B cell (primary cell): ENCODE data around the gene ARMC9.

Experiments used
- EZH2 ChIP-seq: IDR thresholded peaks from 2 replicates; pipeline ENCODE4 v1.6.1; 2012; ENCODE audit warnings: borderline replicate concordance, low read depth, mild to moderate bottlenecking, moderate library complexity, low read length; ENCODE audit not compliant: insufficient read depth, poor library complexity, severe bottlenecking
- TF ChIP-seq, protein P1 (sequence below): fragments of 200-600 bp; IDR thresholded peaks from one replicate; pipeline ENCODE4 v1.8.0; 2022; ENCODE audit warnings: antibody characterized with exemption, mild to moderate bottlenecking

DNA sequence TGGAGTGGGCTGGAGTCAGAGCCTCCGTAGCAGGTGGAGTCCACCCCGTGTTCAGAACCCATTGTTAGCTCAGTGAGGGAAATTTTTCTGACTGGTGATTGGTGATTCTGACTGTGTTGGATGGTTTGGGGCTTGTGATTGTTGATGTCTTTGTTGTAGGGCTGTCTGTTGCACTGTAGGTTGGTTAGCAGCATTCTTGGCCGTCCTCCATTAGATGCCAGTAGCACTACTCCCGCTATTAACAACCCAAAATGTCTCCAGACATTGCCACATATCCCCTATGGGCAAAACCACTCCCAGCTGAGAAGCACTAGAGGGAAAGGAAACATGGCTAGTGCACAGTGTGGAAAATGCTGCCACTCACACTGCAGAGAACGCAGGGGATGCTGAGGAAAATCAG is 51.7 kb downstream of the ARMC9 start:
- TF ChIP-seq, protein P1, sequence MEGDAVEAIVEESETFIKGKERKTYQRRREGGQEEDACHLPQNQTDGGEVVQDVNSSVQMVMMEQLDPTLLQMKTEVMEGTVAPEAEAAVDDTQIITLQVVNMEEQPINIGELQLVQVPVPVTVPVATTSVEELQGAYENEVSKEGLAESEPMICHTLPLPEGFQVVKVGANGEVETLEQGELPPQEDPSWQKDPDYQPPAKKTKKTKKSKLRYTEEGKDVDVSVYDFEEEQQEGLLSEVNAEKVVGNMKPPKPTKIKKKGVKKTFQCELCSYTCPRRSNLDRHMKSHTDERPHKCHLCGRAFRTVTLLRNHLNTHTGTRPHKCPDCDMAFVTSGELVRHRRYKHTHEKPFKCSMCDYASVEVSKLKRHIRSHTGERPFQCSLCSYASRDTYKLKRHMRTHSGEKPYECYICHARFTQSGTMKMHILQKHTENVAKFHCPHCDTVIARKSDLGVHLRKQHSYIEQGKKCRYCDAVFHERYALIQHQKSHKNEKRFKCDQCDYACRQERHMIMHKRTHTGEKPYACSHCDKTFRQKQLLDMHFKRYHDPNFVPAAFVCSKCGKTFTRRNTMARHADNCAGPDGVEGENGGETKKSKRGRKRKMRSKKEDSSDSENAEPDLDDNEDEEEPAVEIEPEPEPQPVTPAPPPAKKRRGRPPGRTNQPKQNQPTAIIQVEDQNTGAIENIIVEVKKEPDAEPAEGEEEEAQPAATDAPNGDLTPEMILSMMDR = no peak
- TF ChIP-seq EZH2 = no peak
